Activated CD8-positive, alpha-beta T cell treated with anti-CD3 and anti-CD28 coated beads for 36 hours (primary cell): Measurements from ENCODE around the gene ACTN1. TPM values are rescaled to one million over a fixed set of nuclear protein-coding genes. Genes with fewer than 3 reads are reported as not detected.

Experiments used
- ATAC-seq: fragments of 200-7000 bp; cut with Tn5 transposase; one replicate; pipeline ENCODE4 v1.10.0; 2021; ENCODE audit warnings: mild to moderate bottlenecking, moderate library complexity
- CTCF ChIA-PET: fragments of 350-600 bp; sonication (Branson Sonifier 250); formaldehyde crosslinking; loops from one replicate; lab custom pipeline; 2021; ENCODE audit warnings: antibody characterized with exemption; lab: Charles Lee
- POLR2A ChIA-PET: fragments of 350-600 bp; sonication (Branson Sonifier 250); formaldehyde crosslinking; loops from one replicate; lab custom pipeline; 2021; ENCODE audit warnings: antibody characterized with exemption; lab: Charles Lee
- DNase-seq: peaks from one replicate; pipeline ENCODE4 v3.0.0-alpha.2; 2020
- H3K27ac Mint-ChIP-seq: one replicate; pipeline ENCODE4 v1.8.0; 2021; ENCODE audit warnings: mild to moderate bottlenecking, mixed read lengths
- H3K27me3 Mint-ChIP-seq: one replicate; pipeline ENCODE4 v1.8.0; 2021; ENCODE audit warnings: mixed read lengths
- H3K36me3 Mint-ChIP-seq: one replicate; pipeline ENCODE4 v1.8.0; 2021; ENCODE audit warnings: low read depth, mixed read lengths
- H3K4me1 Mint-ChIP-seq: one replicate; pipeline ENCODE4 v1.8.0; 2021; ENCODE audit warnings: low read depth, mixed read lengths
- H3K4me3 Mint-ChIP-seq: one replicate; pipeline ENCODE4 v1.8.0; 2021; ENCODE audit warnings: mild to moderate bottlenecking, moderate library complexity, mixed read lengths
- H3K9me3 Mint-ChIP-seq: one replicate; pipeline ENCODE4 v1.8.0; 2021; ENCODE audit warnings: mixed read lengths
- intact Hi-C: fragments of 100-400 bp; cut with micrococcal nuclease; formaldehyde crosslinking; loops from one replicate; pipeline ENCODE4 v1.10.0; 2022
- total RNA-seq, 2 experiments: library from RNA; stranded (reverse); gene quantifications; one replicate each; pipeline ENCODE4 v1.2.3, GENCODE V29; 2021
- TF ChIP-seq, protein P1 (sequence below): fragments of 200-600 bp; IDR thresholded peaks from one replicate; pipeline ENCODE4 v1.8.0; 2022; ENCODE audit warnings: antibody characterized with exemption, mild to moderate bottlenecking

ACTN1 gene
- total RNA-seq, 2 experiments from 2014 or later: 214 TPM

- TF ChIP-seq, protein P1, sequence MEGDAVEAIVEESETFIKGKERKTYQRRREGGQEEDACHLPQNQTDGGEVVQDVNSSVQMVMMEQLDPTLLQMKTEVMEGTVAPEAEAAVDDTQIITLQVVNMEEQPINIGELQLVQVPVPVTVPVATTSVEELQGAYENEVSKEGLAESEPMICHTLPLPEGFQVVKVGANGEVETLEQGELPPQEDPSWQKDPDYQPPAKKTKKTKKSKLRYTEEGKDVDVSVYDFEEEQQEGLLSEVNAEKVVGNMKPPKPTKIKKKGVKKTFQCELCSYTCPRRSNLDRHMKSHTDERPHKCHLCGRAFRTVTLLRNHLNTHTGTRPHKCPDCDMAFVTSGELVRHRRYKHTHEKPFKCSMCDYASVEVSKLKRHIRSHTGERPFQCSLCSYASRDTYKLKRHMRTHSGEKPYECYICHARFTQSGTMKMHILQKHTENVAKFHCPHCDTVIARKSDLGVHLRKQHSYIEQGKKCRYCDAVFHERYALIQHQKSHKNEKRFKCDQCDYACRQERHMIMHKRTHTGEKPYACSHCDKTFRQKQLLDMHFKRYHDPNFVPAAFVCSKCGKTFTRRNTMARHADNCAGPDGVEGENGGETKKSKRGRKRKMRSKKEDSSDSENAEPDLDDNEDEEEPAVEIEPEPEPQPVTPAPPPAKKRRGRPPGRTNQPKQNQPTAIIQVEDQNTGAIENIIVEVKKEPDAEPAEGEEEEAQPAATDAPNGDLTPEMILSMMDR: no peak
- H3K36me3 Mint-ChIP-seq: peaks cover 42% of the 10 kb centered on the region
- H3K27ac Mint-ChIP-seq: peak overlapping the region; percentile 53
- ATAC-seq (no peak), DNase-seq (no peak)
- intact Hi-C loops: no loop called here
- H3K9me3 Mint-ChIP-seq: no peaks in the 10 kb centered on the region
- H3K4me3 Mint-ChIP-seq: no peak overlapping the region
- POLR2A ChIA-PET: no interaction called here
- no peaks in the 10 kb centered on the region for H3K27me3 Mint-ChIP-seq
- H3K4me1 Mint-ChIP-seq: no peaks in the 10 kb centered on the region
- CTCF ChIA-PET: no interaction called here
These were observed 97.7 kb downstream of the ACTN1 start for GRCh38 chr14:68881396-68881795.

DNA sequence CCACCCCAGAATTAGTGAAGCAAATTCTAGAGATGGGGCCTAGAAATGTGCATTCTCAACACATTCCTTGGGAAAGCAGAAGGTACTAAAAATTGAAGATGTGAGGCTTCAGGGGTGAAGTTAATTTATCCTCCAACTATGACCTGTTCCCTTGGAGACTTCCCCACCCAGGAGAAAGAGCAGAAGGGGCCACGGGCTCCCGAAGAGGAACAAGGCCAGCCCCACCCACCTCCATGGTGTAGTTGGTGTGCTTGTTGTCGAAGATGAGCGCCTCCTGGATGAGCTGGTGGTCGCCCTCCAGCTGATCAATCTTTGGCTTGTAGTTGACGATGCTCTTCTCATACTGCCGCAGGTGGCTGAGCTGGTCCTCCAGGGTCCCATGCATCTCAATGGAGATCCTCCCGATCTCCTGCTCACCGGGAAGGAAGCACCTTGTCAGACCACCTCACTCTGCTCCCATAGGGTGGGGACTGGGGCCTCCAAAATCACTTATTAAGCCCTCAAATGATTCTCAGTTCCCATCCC is 98.5 kb downstream of the ACTN1 start:
- H3K4me1 Mint-ChIP-seq: no peaks in the 10 kb centered on the region
- no peak overlapping the region for H3K4me3 Mint-ChIP-seq
- ATAC-seq: no peak
- peaks cover 49% of the 10 kb centered on the region for H3K36me3 Mint-ChIP-seq
- H3K27ac Mint-ChIP-seq: no peak overlapping the region
- POLR2A ChIA-PET: no interaction called here
- DNase-seq: no peak
- H3K9me3 Mint-ChIP-seq: no peaks in the 10 kb centered on the region
- intact Hi-C loops: no loop called here
- H3K27me3 Mint-ChIP-seq: no peaks in the 10 kb centered on the region
- CTCF ChIA-PET: no interaction called here
- TF ChIP-seq, protein P1: no peak

DNA sequence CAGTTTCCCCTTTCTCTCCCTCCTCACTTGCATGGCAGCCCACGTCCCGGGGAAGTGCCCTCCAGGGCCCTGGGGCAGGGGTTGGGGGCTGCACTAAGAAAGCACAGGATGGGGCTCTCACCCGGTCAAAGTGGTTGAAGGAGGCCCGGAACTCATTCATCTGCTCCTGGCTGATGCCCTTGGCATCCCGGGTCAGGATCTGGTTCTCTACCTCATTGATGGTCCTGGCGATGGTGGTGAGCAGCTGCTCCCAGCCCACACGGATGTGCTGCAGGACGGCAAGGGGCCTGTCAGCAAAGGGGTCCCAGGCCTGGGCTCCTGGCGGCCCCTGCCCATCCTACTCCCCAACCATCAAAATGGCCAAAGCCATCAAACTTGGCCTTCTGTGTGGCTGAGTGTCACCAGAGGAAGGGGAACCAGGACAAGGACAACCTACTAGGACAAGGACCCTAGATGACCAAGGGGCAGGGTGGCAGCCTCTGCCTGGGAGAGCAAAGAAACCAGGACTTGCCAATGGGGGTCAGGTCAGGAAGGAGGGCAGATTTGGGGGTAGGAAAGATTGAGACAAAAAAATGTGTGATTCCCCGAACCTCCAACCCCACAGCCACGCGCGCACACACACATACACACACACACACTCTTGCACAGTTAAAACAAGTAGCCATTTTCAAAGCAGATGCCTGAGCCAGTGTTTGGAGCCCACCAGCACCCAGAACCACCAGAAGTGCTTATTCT is 99.1 kb downstream of the ACTN1 start:
- intact Hi-C loops: no loop called here
- Mint-ChIP-seq H3K27me3 (no peaks in the 10 kb centered on the region), H3K4me3 (no peak overlapping the region), H3K27ac (no peak overlapping the region), H3K9me3 (no peaks in the 10 kb centered on the region), H3K4me1 (no peaks in the 10 kb centered on the region), H3K36me3 (peaks cover 51% of the 10 kb centered on the region)
- DNase-seq: no peak
- TF ChIP-seq, protein P1: no peak
- POLR2A ChIA-PET: no interaction called here
- ATAC-seq: no peak
- CTCF ChIA-PET: no interaction called here

- no peaks in the 10 kb centered on the region for H3K27me3 Mint-ChIP-seq
- peaks cover 55% of the 10 kb centered on the region for H3K36me3 Mint-ChIP-seq
- ChIA-PET CTCF (no interaction called here), POLR2A (no interaction called here)
- no peaks in the 10 kb centered on the region for H3K9me3 Mint-ChIP-seq
- no peak overlapping the region for H3K4me3 Mint-ChIP-seq
- H3K4me1 Mint-ChIP-seq: no peaks in the 10 kb centered on the region
- ATAC-seq (no peak), DNase-seq (no peak)
- intact Hi-C loops: no loop called here
- TF ChIP-seq, protein P1: no peak
- H3K27ac Mint-ChIP-seq: no peak overlapping the region
These were observed 99.8 kb downstream of the ACTN1 start for GRCh38 chr14:68879321-68879781.

GRCh38 chr14:68878908-68879307 is 100.2 kb downstream of the ACTN1 start:
- H3K27ac Mint-ChIP-seq: no peak overlapping the region
- H3K4me1 Mint-ChIP-seq: no peaks in the 10 kb centered on the region
- no peaks in the 10 kb centered on the region for H3K9me3 Mint-ChIP-seq
- POLR2A ChIA-PET: no interaction called here
- peaks cover 55% of the 10 kb centered on the region for H3K36me3 Mint-ChIP-seq
- no peak overlapping the region for H3K4me3 Mint-ChIP-seq
- TF ChIP-seq, protein P1: no peak
- intact Hi-C loops: no loop called here
- H3K27me3 Mint-ChIP-seq: no peaks in the 10 kb centered on the region
- ATAC-seq: no peak
- no peak for DNase-seq
- CTCF ChIA-PET: no interaction called here
